Activated CD8-positive, alpha-beta T cell treated with anti-CD3 and anti-CD28 coated beads for 36 hours (primary cell): Measurements from ENCODE around the gene KCNH4. TPM values are rescaled to one million over a fixed set of nuclear protein-coding genes. Genes with fewer than 3 reads are reported as not detected.
A peak's percentile ranks its signal among the peaks of the same experiment; 100 is the strongest.

ENCODE experiments used
- ATAC-seq: fragments of 200-7000 bp; cut with Tn5 transposase; one replicate; pipeline ENCODE4 v1.10.0; 2021; ENCODE audit warnings: mild to moderate bottlenecking, moderate library complexity
- CTCF ChIA-PET: fragments of 350-600 bp; sonication (Branson Sonifier 250); formaldehyde crosslinking; loops from one replicate; lab custom pipeline; 2021; ENCODE audit warnings: antibody characterized with exemption; lab: Charles Lee
- POLR2A ChIA-PET: fragments of 350-600 bp; sonication (Branson Sonifier 250); formaldehyde crosslinking; loops from one replicate; lab custom pipeline; 2021; ENCODE audit warnings: antibody characterized with exemption; lab: Charles Lee
- DNase-seq: peaks from one replicate; pipeline ENCODE4 v3.0.0-alpha.2; 2020
- H3K27ac Mint-ChIP-seq: one replicate; pipeline ENCODE4 v1.8.0; 2021; ENCODE audit warnings: mild to moderate bottlenecking, mixed read lengths
- H3K27me3 Mint-ChIP-seq: one replicate; pipeline ENCODE4 v1.8.0; 2021; ENCODE audit warnings: mixed read lengths
- H3K36me3 Mint-ChIP-seq: one replicate; pipeline ENCODE4 v1.8.0; 2021; ENCODE audit warnings: low read depth, mixed read lengths
- H3K4me1 Mint-ChIP-seq: one replicate; pipeline ENCODE4 v1.8.0; 2021; ENCODE audit warnings: low read depth, mixed read lengths
- H3K4me3 Mint-ChIP-seq: one replicate; pipeline ENCODE4 v1.8.0; 2021; ENCODE audit warnings: mild to moderate bottlenecking, moderate library complexity, mixed read lengths
- H3K9me3 Mint-ChIP-seq: one replicate; pipeline ENCODE4 v1.8.0; 2021; ENCODE audit warnings: mixed read lengths
- CTCF ChIP-seq: fragments of 200-600 bp; IDR thresholded peaks from one replicate; pipeline ENCODE4 v1.8.0; 2022; ENCODE audit warnings: antibody characterized with exemption, mild to moderate bottlenecking
- intact Hi-C: fragments of 100-400 bp; cut with micrococcal nuclease; formaldehyde crosslinking; loops from one replicate; pipeline ENCODE4 v1.10.0; 2022
- total RNA-seq, 2 experiments: library from RNA; stranded (reverse); gene quantifications; one replicate each; pipeline ENCODE4 v1.2.3, GENCODE V29; 2021

Gene KCNH4
- total RNA-seq, 2 experiments from 2014 or later, result 0.38 to 0.43 TPM

- H3K27me3 Mint-ChIP-seq, result no peaks in the 10 kb centered on the region
- no peak overlapping the region for H3K4me3 Mint-ChIP-seq
- peaks cover 32% of the 10 kb centered on the region for H3K36me3 Mint-ChIP-seq
- intact Hi-C loops, result no loop called here
- no peak for TF ChIP-seq CTCF
- CTCF ChIA-PET, result interaction anchor here (0.8 to 2.9 kb wide), 9 partner anchors 10 to 298 kb away, joined by 3 to 15 read pairs (median 3); no protein-coding TSS in a partner anchor
- DNase-seq (no peak), ATAC-seq (no peak)
- H3K27ac Mint-ChIP-seq, result peak overlapping the region; percentile 49
- H3K4me1 Mint-ChIP-seq, result peaks cover 44% of the 10 kb centered on the region
- no peaks in the 10 kb centered on the region for H3K9me3 Mint-ChIP-seq
- POLR2A ChIA-PET, result interaction anchor here (0.6 to 5.6 kb wide), 5 partner anchors 9 to 117 kb away, joined by 3 to 24 read pairs (median 3); partner anchors contain the start of genes HSPB9 and KAT2A
Measured at GRCh38 chr17:42130310-42130936, 50.5 kb downstream of the KCNH4 start.

- no peaks in the 10 kb centered on the region for H3K27me3 Mint-ChIP-seq
- H3K27ac Mint-ChIP-seq, result peak overlapping the region; percentile 80
- TF ChIP-seq CTCF, result no peak
- intact Hi-C loops, result no loop called here
- ChIA-PET POLR2A (interaction anchor here (1.2 to 5.6 kb wide), 2 partner anchors 8 to 13 kb away, joined by 4 to 24 read pairs; partner anchors contain the start of genes HSPB9 and KAT2A), CTCF (interaction anchor here (0.9 to 2.9 kb wide), 5 partner anchors 10 to 167 kb away, joined by 3 to 15 read pairs (median 3); no protein-coding TSS in a partner anchor)
- no peak overlapping the region for H3K4me3 Mint-ChIP-seq
- ATAC-seq (no peak), DNase-seq (no peak)
- peaks cover 32% of the 10 kb centered on the region for H3K36me3 Mint-ChIP-seq
- H3K9me3 Mint-ChIP-seq, result no peaks in the 10 kb centered on the region
- H3K4me1 Mint-ChIP-seq, result peaks cover 38% of the 10 kb centered on the region
Measured at GRCh38 chr17:42129109-42129837, 51.7 kb downstream of the KCNH4 start.

GRCh38 chr17:42127414-42127813 lies 53.5 kb downstream of the KCNH4 start:
- Mint-ChIP-seq H3K27me3 (no peaks in the 10 kb centered on the region), H3K27ac (peak overlapping the region; percentile 12), H3K4me3 (no peak overlapping the region), H3K9me3 (no peaks in the 10 kb centered on the region), H3K4me1 (peaks cover 20% of the 10 kb centered on the region), H3K36me3 (peaks cover 29% of the 10 kb centered on the region)
- DNase-seq, result no peak
- intact Hi-C loops, result no loop called here
- POLR2A ChIA-PET, result no interaction called here
- CTCF ChIA-PET, result interaction anchor here (1.8 kb wide), 1 partner anchor 26 kb away, joined by 5 read pairs; no protein-coding TSS in a partner anchor
- no peak for TF ChIP-seq CTCF
- no peak for ATAC-seq

- Mint-ChIP-seq H3K27ac (peak overlapping the region; percentile 12), H3K9me3 (no peaks in the 10 kb centered on the region), H3K4me3 (no peak overlapping the region), H3K27me3 (no peaks in the 10 kb centered on the region), H3K4me1 (peaks cover 14% of the 10 kb centered on the region), H3K36me3 (peaks cover 29% of the 10 kb centered on the region)
- intact Hi-C loops, result no loop called here
- no peak for TF ChIP-seq CTCF
- ATAC-seq, result no peak
- ChIA-PET POLR2A (interaction anchor here (1.4 kb wide), 1 partner anchor 14 kb away, joined by 3 read pairs; the partner anchor contains the start of gene DHX58), CTCF (interaction anchor here (1.8 kb wide), 1 partner anchor 25 kb away, joined by 5 read pairs; no protein-coding TSS in a partner anchor)
- no peak for DNase-seq
Measured at GRCh38 chr17:42126836-42127235, 54.1 kb downstream of the KCNH4 start.
